Body of pancreas (tissue), 4 donors: ENCODE results near the gene SKI.

Experiments used
- POLR2A ChIP-seq, 3 donors: fragments of 450-650 bp; IDR thresholded peaks; one replicate each; pipeline ENCODE4 v1.6.1; 2016; ENCODE audit warnings: antibody characterized with exemption in 3 of 3, mild to moderate bottlenecking in 2 of 3
- TF ChIP-seq, protein P1 (sequence below), 7 experiments: fragments of 450-650 bp in 4 of 7; fragments of 200-600 bp in 3 of 7; sonication (generic) in 3 of 7; IDR thresholded peaks; one replicate each; pipeline ENCODE4 v1.5.1; 2016 to 2019; ENCODE audit warnings: antibody characterized with exemption in 7 of 7

DNA sequence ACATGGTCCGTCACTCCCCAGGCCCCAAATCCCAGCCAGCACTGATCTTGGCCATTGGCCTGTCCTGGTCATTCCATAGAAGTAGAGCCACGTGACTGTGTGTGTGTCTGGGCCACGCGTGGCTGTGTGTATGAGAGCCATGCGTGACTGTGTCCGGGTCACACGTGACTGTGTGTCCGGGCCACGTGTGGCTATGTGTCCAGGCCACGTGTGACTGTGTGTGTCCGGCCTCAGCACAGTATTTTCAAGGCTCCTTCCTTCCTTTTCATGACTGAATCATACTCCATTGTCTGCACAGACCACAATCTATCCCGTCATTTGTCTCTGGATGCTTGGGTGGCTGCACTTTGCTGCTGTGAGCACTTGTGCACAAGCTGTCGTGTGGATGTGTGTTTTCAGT lies 67.4 kb downstream of the SKI start:
- TF ChIP-seq POLR2A (IDR thresholded peaks at IDR 0.05) = no peak
- TF ChIP-seq, protein P1, sequence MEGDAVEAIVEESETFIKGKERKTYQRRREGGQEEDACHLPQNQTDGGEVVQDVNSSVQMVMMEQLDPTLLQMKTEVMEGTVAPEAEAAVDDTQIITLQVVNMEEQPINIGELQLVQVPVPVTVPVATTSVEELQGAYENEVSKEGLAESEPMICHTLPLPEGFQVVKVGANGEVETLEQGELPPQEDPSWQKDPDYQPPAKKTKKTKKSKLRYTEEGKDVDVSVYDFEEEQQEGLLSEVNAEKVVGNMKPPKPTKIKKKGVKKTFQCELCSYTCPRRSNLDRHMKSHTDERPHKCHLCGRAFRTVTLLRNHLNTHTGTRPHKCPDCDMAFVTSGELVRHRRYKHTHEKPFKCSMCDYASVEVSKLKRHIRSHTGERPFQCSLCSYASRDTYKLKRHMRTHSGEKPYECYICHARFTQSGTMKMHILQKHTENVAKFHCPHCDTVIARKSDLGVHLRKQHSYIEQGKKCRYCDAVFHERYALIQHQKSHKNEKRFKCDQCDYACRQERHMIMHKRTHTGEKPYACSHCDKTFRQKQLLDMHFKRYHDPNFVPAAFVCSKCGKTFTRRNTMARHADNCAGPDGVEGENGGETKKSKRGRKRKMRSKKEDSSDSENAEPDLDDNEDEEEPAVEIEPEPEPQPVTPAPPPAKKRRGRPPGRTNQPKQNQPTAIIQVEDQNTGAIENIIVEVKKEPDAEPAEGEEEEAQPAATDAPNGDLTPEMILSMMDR (IDR thresholded peaks at IDR 0.05) = no peak
